ENCODE measurements around the gene SRGAP1. TPM values are rescaled to one million over a fixed set of nuclear protein-coding genes. Genes with fewer than 3 reads are reported as not detected.

Gene SRGAP1
- total RNA-seq, 1 experiment from 2014 or later: 26.8 TPM

GRCh38 chr12:63931703-63932102 is 87.2 kb downstream of the SRGAP1 start:
- no peak for ATAC-seq
- ChIA-PET CTCF (no interaction called here), POLR2A (no interaction called here)
- H3K27ac ChIP-seq (ENCODE audit: low read length): peak overlapping the region; percentile 27; the same call in 1 of the 2 replicates
- intact Hi-C loops (cut with micrococcal nuclease; ENCODE audit: unreplicated experiment): no loop called here
- BruUV-seq (replicated peaks): no TSS peak
- no peaks in the 10 kb centered on the region for H3K9me3 ChIP-seq (ENCODE audit: control insufficient read depth, insufficient read depth, low read depth, low read length)
- in situ Hi-C loops (cut with HindIII; ENCODE audit: low pct_unique_long_range_greater_than_20kb, low sequenced_read_pairs): no loop called here
- DNase-seq (ENCODE audit: low read depth, low spot score): no peak
- H3K27me3 ChIP-seq (ENCODE audit: control insufficient read depth, insufficient read depth, low read length): no peaks in the 10 kb centered on the region
- H3K36me3 ChIP-seq (ENCODE audit: control insufficient read depth, insufficient read depth, low read length): no peaks in the 10 kb centered on the region
- H3K4me1 ChIP-seq (ENCODE audit: control insufficient read depth, insufficient read depth, low read length): no peaks in the 10 kb centered on the region
- H3K4me3 ChIP-seq (ENCODE audit: low read depth in 2 of 2, low read length in 2 of 2): no peak overlapping the region
- no peak for TF ChIP-seq TCF7L2 (IDR thresholded peaks at IDR 0.05; ENCODE audit: low read depth, low read length)
- TF ChIP-seq REST (IDR thresholded peaks at IDR 0.05; ENCODE audit: insufficient read depth in 1 of 2, low read depth in 2 of 2, low read length in 1 of 2): no peak
- TF ChIP-seq, protein P1, sequence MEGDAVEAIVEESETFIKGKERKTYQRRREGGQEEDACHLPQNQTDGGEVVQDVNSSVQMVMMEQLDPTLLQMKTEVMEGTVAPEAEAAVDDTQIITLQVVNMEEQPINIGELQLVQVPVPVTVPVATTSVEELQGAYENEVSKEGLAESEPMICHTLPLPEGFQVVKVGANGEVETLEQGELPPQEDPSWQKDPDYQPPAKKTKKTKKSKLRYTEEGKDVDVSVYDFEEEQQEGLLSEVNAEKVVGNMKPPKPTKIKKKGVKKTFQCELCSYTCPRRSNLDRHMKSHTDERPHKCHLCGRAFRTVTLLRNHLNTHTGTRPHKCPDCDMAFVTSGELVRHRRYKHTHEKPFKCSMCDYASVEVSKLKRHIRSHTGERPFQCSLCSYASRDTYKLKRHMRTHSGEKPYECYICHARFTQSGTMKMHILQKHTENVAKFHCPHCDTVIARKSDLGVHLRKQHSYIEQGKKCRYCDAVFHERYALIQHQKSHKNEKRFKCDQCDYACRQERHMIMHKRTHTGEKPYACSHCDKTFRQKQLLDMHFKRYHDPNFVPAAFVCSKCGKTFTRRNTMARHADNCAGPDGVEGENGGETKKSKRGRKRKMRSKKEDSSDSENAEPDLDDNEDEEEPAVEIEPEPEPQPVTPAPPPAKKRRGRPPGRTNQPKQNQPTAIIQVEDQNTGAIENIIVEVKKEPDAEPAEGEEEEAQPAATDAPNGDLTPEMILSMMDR (IDR thresholded peaks at IDR 0.05): no peak
- TF ChIP-seq POLR2AphosphoS5 (IDR thresholded peaks at IDR 0.05; ENCODE audit: low read depth, low read length): no peak
- TF ChIP-seq SIN3A (IDR thresholded peaks at IDR 0.05; ENCODE audit: borderline replicate concordance, insufficient read depth, low read depth, low read length): no peak

DNA sequence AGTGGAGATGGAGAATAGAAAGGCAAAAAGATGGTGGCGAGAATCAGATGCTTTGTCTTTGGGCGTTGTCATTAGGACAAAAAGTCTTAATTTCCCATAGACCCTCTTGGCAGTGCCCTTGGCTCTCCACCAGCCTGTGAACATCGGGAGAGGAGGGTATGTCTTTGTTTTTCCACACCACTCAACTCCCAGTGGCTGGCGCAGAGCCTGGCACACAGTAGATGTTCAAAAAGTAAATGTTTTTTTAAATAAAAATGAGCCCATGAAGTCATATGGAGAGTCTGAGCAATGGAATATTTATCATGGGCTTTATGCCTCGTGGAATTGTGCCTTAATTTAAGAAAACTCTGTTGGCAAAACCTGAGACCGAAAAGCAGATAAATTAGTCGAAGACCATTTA is 90.4 kb downstream of the SRGAP1 start:
- DNase-seq (ENCODE audit: low read depth, low spot score) (no peak), ATAC-seq (no peak)
- TF ChIP-seq SIN3A (IDR thresholded peaks at IDR 0.05; ENCODE audit: borderline replicate concordance, insufficient read depth, low read depth, low read length): no peak
- TF ChIP-seq TCF7L2 (IDR thresholded peaks at IDR 0.05; ENCODE audit: low read depth, low read length): no peak
- TF ChIP-seq REST (IDR thresholded peaks at IDR 0.05; ENCODE audit: insufficient read depth in 1 of 2, low read depth in 2 of 2, low read length in 1 of 2): no peak
- TF ChIP-seq, protein P1 (IDR thresholded peaks at IDR 0.05): no peak
- no peak for TF ChIP-seq POLR2AphosphoS5 (IDR thresholded peaks at IDR 0.05; ENCODE audit: low read depth, low read length)
- no TSS peak for BruUV-seq (replicated peaks)
- H3K9me3 ChIP-seq (ENCODE audit: control insufficient read depth, insufficient read depth, low read depth, low read length): no peaks in the 10 kb centered on the region
- no peaks in the 10 kb centered on the region for H3K27me3 ChIP-seq (ENCODE audit: control insufficient read depth, insufficient read depth, low read length)
- ChIA-PET POLR2A (no interaction called here), CTCF (no interaction called here)
- peak overlapping the region; percentile 35; the same call in 1 of the 2 replicates for H3K27ac ChIP-seq (ENCODE audit: low read length)
- no peaks in the 10 kb centered on the region; the same call in 1 of the 2 replicates for H3K4me1 ChIP-seq (ENCODE audit: control insufficient read depth, insufficient read depth, low read length)
- no peaks in the 10 kb centered on the region for H3K36me3 ChIP-seq (ENCODE audit: control insufficient read depth, insufficient read depth, low read length)
- in situ Hi-C loops (cut with HindIII; ENCODE audit: low pct_unique_long_range_greater_than_20kb, low sequenced_read_pairs): no loop called here
- no peak overlapping the region for H3K4me3 ChIP-seq (ENCODE audit: low read depth in 2 of 2, low read length in 2 of 2)
- intact Hi-C loops (cut with micrococcal nuclease; ENCODE audit: unreplicated experiment): no loop called here
